ENCODE measurements around the gene EFCC1. TPM values are rescaled to one million over a fixed set of nuclear protein-coding genes. Genes with fewer than 3 reads are reported as not detected.

EFCC1 gene
- total RNA-seq, 4 donors from 2014 or later = 3.3 to 40.4 (median 4.0) TPM

DNA sequence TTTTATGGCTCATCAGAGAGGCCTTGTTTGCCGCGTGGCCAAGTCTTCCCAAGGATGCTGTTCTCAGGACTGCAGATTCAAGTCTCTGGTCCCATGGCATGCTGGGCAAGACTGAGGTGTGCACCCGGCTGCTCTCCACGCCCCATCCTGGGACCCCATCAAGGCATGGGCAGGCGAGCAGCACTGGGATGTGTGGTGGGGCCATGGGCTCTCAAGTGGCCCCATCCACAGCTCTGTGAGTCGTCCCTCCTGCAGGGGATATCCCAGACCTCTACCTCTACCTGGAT lies 46.4 kb downstream of the EFCC1 start:
- Histone ChIP-seq H3K4me1 (peaks cover 0 to 18% (median 0%) of the 10 kb centered on the region in 4 donors), H3K9me3 (no peaks in the 10 kb centered on the region), H3K4me3 (no peak overlapping the region), H3K27ac (no peak overlapping the region), H3K27me3 (peaks cover 0 to 8% of the 10 kb centered on the region in 2 donors), H3K36me3 (no peaks in the 10 kb centered on the region)
- no peak for DNase-seq
- TF ChIP-seq, protein P1, sequence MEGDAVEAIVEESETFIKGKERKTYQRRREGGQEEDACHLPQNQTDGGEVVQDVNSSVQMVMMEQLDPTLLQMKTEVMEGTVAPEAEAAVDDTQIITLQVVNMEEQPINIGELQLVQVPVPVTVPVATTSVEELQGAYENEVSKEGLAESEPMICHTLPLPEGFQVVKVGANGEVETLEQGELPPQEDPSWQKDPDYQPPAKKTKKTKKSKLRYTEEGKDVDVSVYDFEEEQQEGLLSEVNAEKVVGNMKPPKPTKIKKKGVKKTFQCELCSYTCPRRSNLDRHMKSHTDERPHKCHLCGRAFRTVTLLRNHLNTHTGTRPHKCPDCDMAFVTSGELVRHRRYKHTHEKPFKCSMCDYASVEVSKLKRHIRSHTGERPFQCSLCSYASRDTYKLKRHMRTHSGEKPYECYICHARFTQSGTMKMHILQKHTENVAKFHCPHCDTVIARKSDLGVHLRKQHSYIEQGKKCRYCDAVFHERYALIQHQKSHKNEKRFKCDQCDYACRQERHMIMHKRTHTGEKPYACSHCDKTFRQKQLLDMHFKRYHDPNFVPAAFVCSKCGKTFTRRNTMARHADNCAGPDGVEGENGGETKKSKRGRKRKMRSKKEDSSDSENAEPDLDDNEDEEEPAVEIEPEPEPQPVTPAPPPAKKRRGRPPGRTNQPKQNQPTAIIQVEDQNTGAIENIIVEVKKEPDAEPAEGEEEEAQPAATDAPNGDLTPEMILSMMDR (IDR thresholded peaks at IDR 0.05) = no peak
- TF ChIP-seq POLR2A (IDR thresholded peaks at IDR 0.05) = no peak

DNA sequence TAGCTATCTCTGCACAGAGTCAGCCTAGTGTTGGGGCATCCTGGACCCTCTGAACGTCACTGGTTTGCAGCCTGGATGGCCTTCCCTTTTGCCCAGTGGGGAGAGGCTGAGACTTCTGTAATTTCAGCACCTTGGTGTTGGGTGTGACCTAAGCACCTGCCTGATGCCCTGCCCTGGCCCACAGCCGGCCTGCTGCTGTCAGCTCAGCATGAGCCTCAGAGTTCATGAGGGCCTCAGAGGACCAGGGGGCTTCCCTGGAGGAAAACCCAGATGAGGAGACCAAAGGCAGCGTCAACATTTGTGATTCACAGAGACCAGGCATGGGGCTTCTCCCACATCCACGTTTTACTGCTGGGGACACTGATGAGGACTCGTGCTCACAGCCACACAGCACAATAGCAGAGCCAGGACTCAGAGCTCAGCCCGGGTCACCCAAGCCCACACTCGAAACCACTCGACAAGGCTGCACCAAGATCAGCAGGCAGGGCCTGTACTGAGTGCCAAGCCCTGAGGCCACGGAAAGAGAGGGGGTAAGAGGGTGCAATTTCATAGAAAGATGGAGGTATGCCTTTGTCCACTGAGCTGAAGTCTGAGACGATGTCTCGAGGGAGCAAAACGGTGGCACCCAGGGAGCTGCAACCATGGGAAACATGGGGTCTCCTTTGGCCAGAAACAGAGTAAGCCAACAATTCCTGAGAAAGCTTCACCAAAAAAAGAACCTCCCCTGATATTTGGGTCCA lies 49.6 kb downstream of the EFCC1 start:
- peaks cover 0 to 5% of the 10 kb centered on the region in 2 donors for H3K27me3 ChIP-seq
- no peaks in the 10 kb centered on the region for H3K9me3 ChIP-seq
- H3K4me3 ChIP-seq = no peak overlapping the region
- no peaks in the 10 kb centered on the region for H3K36me3 ChIP-seq
- TF ChIP-seq, protein P1 (IDR thresholded peaks at IDR 0.05) = no peak
- no peak for TF ChIP-seq POLR2A (IDR thresholded peaks at IDR 0.05)
- no peak for DNase-seq
- no peak overlapping the region for H3K27ac ChIP-seq
- peaks cover 0 to 23% (median 0%) of the 10 kb centered on the region in 4 donors for H3K4me1 ChIP-seq

DNA sequence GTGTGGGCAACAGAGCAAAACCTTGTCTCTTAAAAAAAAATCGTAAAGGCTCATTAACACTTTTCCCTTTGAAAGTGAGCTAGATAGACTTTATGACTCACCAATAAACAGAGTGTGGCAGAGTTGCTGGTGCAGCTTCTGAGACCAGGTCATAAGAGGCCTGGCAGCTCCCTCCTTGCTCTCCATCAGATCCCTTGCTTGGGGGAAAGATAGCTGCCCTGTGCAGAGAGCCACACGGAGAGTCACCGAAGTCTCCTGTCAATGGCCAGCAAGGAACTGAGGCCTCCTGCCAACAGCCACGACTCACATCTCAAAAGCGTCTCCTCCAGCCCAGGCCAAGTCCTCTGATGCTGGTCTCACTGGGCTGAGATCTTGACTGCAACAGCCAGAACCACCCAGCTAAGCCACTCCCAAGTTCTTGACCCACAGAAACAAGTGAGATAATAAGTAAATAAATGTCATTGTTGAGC lies 50.8 kb downstream of the EFCC1 start:
- Histone ChIP-seq H3K4me3 (no peak overlapping the region), H3K27me3 (no peaks in the 10 kb centered on the region), H3K4me1 (peaks cover 0 to 17% (median 0%) of the 10 kb centered on the region in 4 donors), H3K36me3 (no peaks in the 10 kb centered on the region), H3K9me3 (no peaks in the 10 kb centered on the region), H3K27ac (peak overlapping the region in 2 of 4 donors; percentile 32 to 46)
- DNase-seq = no peak
- TF ChIP-seq, protein P1 (IDR thresholded peaks at IDR 0.05) = no peak
- no peak for TF ChIP-seq POLR2A (IDR thresholded peaks at IDR 0.05)

DNA sequence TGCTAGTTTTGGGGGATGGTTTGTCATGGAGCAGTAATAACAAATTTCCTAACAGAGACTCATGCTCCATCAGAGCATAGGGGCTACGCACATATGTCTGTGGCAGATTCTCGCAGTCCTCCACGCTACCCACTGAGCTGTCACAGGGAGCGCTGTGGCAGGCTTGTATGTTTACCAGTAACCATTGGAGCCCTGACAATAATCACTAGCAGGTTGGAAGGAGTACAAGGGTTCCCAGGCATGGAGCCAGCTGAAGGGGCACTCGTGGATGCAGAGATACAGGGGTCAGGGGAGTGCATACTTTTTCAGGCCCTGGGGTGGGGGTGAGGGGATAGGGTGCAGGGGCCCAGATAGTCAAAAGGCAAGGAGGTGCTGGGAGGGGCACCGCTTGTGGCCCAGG lies 51.6 kb downstream of the EFCC1 start:
- DNase-seq = no peak
- no peaks in the 10 kb centered on the region for H3K36me3 ChIP-seq
- peaks cover 0 to 17% (median 0%) of the 10 kb centered on the region in 4 donors for H3K4me1 ChIP-seq
- no peaks in the 10 kb centered on the region for H3K27me3 ChIP-seq
- peak overlapping the region in 2 of 4 donors; percentile 41 to 46 for H3K27ac ChIP-seq
- no peak overlapping the region for H3K4me3 ChIP-seq
- H3K9me3 ChIP-seq = no peaks in the 10 kb centered on the region
- TF ChIP-seq, protein P1 (IDR thresholded peaks at IDR 0.05) = no peak
- no peak for TF ChIP-seq POLR2A (IDR thresholded peaks at IDR 0.05)

DNA sequence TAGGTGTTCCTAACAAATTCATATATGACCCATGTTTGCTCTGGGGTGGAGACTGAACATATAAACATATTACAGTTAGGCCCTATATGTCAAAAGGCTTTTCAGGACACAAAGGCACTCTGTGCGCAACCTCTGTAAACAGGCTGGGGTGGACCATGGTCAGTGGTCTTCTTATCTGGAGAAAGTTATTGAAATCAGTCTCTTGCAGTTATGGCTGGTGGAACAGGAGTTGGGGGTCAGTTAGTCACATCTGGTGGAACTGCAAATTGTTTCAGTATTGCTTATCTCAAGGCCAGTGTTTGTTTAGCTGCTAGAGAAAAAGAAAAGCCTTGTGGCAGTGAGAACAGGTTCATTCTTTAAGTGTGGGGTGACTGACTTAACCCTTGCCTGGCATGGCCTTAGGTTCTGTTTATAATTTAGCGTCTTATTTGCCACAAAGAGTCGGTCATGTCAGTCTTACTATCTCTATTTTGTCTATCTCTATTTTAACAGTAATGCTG lies 53.6 kb downstream of the EFCC1 start:
- Histone ChIP-seq H3K9me3 (no peaks in the 10 kb centered on the region), H3K4me3 (no peak overlapping the region), H3K27me3 (no peaks in the 10 kb centered on the region), H3K36me3 (no peaks in the 10 kb centered on the region), H3K4me1 (peaks cover 0 to 21% (median 0%) of the 10 kb centered on the region in 4 donors), H3K27ac (no peak overlapping the region)
- no peak for DNase-seq
- TF ChIP-seq POLR2A (IDR thresholded peaks at IDR 0.05) = no peak
- TF ChIP-seq, protein P1 (IDR thresholded peaks at IDR 0.05) = no peak

Data from Peyer's patch (tissue), 4 donors.